Measurements from ENCODE around the gene FASTKD2.
A peak's percentile ranks its signal among the peaks of the same experiment; 100 is the strongest.
"Not testable (repeated sequence)": the region's sequence is repeated elsewhere in the genome, so short reads cannot be mapped to it uniquely, and the experiment has no call there.

The FASTKD2 gene

GRCh38 chr2:206798000-206798399 lies 32.6 kb downstream of the FASTKD2 start:
- FAIRE-seq (no peak), DNase-seq (ENCODE audit: insufficient read length) (no peak)
- TF ChIP-seq POLR2AphosphoS5 (IDR thresholded peaks at IDR 0.05; ENCODE audit: low read depth, low read length), result no peak
- TF ChIP-seq TAF1 (IDR thresholded peaks at IDR 0.05; ENCODE audit: borderline replicate concordance, low read depth, low read length), result no peak
- TF ChIP-seq POLR2A (IDR thresholded peaks at IDR 0.05; ENCODE audit: low read depth, low read length), result no peak

- no peak for FAIRE-seq
- TF ChIP-seq TAF1 (IDR thresholded peaks at IDR 0.05; ENCODE audit: borderline replicate concordance, low read depth, low read length), result no peak
- no peak for TF ChIP-seq POLR2AphosphoS5 (IDR thresholded peaks at IDR 0.05; ENCODE audit: low read depth, low read length)
- TF ChIP-seq POLR2A (IDR thresholded peaks at IDR 0.05; ENCODE audit: low read depth, low read length), result no peak
- DNase-seq (ENCODE audit: insufficient read length), result no peak
Measured at GRCh38 chr2:206799083-206799482, 33.7 kb downstream of the FASTKD2 start.

GRCh38 chr2:206800506-206801417 lies 35.4 kb downstream of the FASTKD2 start:
- TF ChIP-seq POLR2AphosphoS5 (IDR thresholded peaks at IDR 0.05; ENCODE audit: low read depth, low read length) (no peak), TAF1 (IDR thresholded peaks at IDR 0.05; ENCODE audit: borderline replicate concordance, low read depth, low read length) (no peak), POLR2A (IDR thresholded peaks at IDR 0.05; ENCODE audit: low read depth, low read length) (no peak)
- DNase-seq (ENCODE audit: insufficient read length) (peak; percentile 12), FAIRE-seq (peak; percentile 80)

GRCh38 chr2:206801418-206802189 lies 36.2 kb downstream of the FASTKD2 start:
- FAIRE-seq (peak; percentile 53), DNase-seq (ENCODE audit: insufficient read length) (no peak)
- no peak for TF ChIP-seq POLR2A (IDR thresholded peaks at IDR 0.05; ENCODE audit: low read depth, low read length)
- TF ChIP-seq TAF1 (IDR thresholded peaks at IDR 0.05; ENCODE audit: borderline replicate concordance, low read depth, low read length), result no peak
- no peak for TF ChIP-seq POLR2AphosphoS5 (IDR thresholded peaks at IDR 0.05; ENCODE audit: low read depth, low read length)

GRCh38 chr2:206802654-206803514 lies 37.5 kb downstream of the FASTKD2 start:
- DNase-seq (ENCODE audit: insufficient read length) (no peak), FAIRE-seq (no peak)
- TF ChIP-seq POLR2A (IDR thresholded peaks at IDR 0.05; ENCODE audit: low read depth, low read length), result no peak
- no peak for TF ChIP-seq TAF1 (IDR thresholded peaks at IDR 0.05; ENCODE audit: borderline replicate concordance, low read depth, low read length)
- no peak for TF ChIP-seq POLR2AphosphoS5 (IDR thresholded peaks at IDR 0.05; ENCODE audit: low read depth, low read length)

- FAIRE-seq (no peak), DNase-seq (ENCODE audit: insufficient read length) (no peak)
- TF ChIP-seq POLR2AphosphoS5 (IDR thresholded peaks at IDR 0.05; ENCODE audit: low read depth, low read length), result no peak
- no peak for TF ChIP-seq TAF1 (IDR thresholded peaks at IDR 0.05; ENCODE audit: borderline replicate concordance, low read depth, low read length)
- no peak for TF ChIP-seq POLR2A (IDR thresholded peaks at IDR 0.05; ENCODE audit: low read depth, low read length)
Measured at GRCh38 chr2:206804326-206804725, 38.9 kb downstream of the FASTKD2 start.

GRCh38 chr2:206805887-206806607 lies 40.6 kb downstream of the FASTKD2 start:
- no peak for DNase-seq (ENCODE audit: insufficient read length)
- FAIRE-seq, result no peak
- TF ChIP-seq POLR2AphosphoS5 (IDR thresholded peaks at IDR 0.05; ENCODE audit: low read depth, low read length) (no peak), TAF1 (IDR thresholded peaks at IDR 0.05; ENCODE audit: borderline replicate concordance, low read depth, low read length) (no peak), POLR2A (IDR thresholded peaks at IDR 0.05; ENCODE audit: low read depth, low read length) (no peak)

- not testable (repeated sequence) for FAIRE-seq
Measured at GRCh38 chr2:206807624-206808023, 42.2 kb downstream of the FASTKD2 start.

GRCh38 chr2:206812471-206812870 lies 47.1 kb downstream of the FASTKD2 start:
- not testable (repeated sequence) for FAIRE-seq; DNase-seq (ENCODE audit: insufficient read length)

More at GRCh38 chr2:206807624-206808023, 42.2 kb downstream of the FASTKD2 start:
- not testable (repeated sequence) for DNase-seq (ENCODE audit: insufficient read length)

- TF ChIP-seq TAF1 (IDR thresholded peaks at IDR 0.05; ENCODE audit: borderline replicate concordance, low read depth, low read length) (no peak), POLR2AphosphoS5 (IDR thresholded peaks at IDR 0.05; ENCODE audit: low read depth, low read length) (no peak), POLR2A (IDR thresholded peaks at IDR 0.05; ENCODE audit: low read depth, low read length) (no peak)
- DNase-seq (ENCODE audit: insufficient read length) (no peak), FAIRE-seq (no peak)
Measured at GRCh38 chr2:206814498-206814897, 49.1 kb downstream of the FASTKD2 start.

GRCh38 chr2:206820807-206821206 lies 55.4 kb downstream of the FASTKD2 start:
- FAIRE-seq (no peak), DNase-seq (ENCODE audit: insufficient read length) (no peak)
- no peak for TF ChIP-seq TAF1 (IDR thresholded peaks at IDR 0.05; ENCODE audit: borderline replicate concordance, low read depth, low read length)
- no peak for TF ChIP-seq POLR2A (IDR thresholded peaks at IDR 0.05; ENCODE audit: low read depth, low read length)
